ENCODE data around the gene HHATL. TPM values are rescaled to one million over a fixed set of nuclear protein-coding genes. Genes with fewer than 3 reads are reported as not detected.

The HHATL gene
- total RNA-seq, 1 experiment from 2014 or later = not detected

DNA sequence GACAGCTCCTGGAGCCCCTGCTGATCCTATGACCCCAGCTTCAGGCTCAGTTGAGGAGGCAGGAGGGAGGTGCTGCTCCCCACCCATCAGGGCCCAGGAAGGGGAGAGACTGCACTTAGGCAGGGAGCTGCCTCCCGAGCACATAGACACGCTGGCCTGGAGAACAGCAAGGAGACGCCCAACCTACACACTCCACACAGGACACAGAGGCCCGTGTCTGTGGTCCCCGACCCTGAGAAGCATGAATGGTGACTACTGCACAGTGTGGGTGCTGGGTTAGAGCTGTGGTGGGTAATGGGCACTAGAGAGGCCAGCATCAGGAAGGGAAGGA lies 1.1 kb upstream of the HHATL start:
- in situ Hi-C loops (cut with HindIII; ENCODE audit: low sequenced_read_pairs) = no loop called here
- DNase-seq (ENCODE audit: low spot score) = no peak

GRCh38 chr3:42702982-42703694 lies 540 bp upstream of the HHATL start:
- in situ Hi-C loops (cut with HindIII; ENCODE audit: low sequenced_read_pairs) = no loop called here
- no peak for DNase-seq (ENCODE audit: low spot score)

DNA sequence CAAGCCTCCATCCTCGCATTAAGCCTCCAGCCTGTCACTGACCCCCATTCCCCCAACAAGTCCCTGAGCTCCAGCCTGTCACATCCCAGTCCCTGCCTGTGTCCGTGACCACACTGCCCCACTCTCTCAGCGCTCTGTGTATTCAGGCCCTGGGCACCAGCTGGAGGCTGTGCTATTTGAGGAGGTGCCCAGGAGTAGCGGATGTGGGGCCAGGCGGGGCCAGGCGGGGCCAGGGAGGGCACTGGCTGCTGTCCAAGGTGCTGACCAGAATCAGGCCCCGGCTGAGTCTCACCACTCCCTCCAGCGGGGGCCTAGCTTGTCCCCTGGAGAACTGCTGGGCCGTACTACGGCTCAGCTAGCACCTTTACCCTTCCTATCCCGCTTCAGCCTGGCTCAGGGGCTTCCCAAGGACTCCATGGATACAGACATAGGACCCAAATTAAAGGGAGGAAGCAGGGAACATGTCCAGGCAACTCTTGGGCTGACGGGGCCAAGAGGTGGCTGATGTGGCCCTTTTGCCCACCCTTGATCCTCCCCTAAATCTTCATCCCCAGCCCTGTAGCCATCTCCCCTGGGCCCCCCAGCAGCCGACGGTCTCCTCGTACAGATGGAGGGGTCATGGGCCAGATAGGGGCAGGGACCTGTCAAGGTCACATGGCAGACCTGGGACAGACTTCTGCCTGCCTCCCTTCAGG lies 1.1 kb downstream of the HHATL start:
- DNase-seq (ENCODE audit: low spot score) = peak; percentile 65

GRCh38 chr3:42700366-42701288 lies 2.0 kb downstream of the HHATL start:
- in situ Hi-C loops (cut with HindIII; ENCODE audit: low sequenced_read_pairs) = no loop called here
- no peak for DNase-seq (ENCODE audit: low spot score)

More for the DNA sequence above, 1.1 kb downstream of the HHATL start:
- in situ Hi-C loops (cut with HindIII; ENCODE audit: low sequenced_read_pairs) = no loop called here

DNA sequence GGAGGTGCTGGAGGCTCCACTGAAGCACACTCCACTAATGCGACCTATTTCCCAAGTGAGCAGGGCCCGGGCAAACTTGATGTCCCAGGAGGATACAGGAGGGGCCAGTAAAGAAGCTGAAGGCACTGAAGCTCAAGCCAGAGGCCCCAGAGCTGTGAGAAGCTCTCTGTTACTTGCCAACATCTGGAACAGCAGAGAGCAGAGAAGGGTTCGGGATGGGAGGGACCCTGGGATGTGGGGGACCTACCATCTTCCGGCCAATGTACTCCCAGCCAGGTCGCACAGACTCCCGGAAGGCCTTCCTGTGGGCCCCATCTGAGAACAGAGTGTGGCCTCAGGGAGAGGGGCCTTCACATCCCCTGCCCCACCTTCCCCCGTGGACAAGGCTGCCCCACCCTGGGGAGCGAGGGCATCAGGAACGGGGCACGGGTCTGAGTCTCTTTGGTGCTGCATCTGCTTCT lies 3.1 kb downstream of the HHATL start:
- DNase-seq (ENCODE audit: low spot score) = no peak
- in situ Hi-C loops (cut with HindIII; ENCODE audit: low sequenced_read_pairs) = no loop called here

GRCh38 chr3:42698911-42699230 lies 3.7 kb downstream of the HHATL start:
- no peak for DNase-seq (ENCODE audit: low spot score)
- in situ Hi-C loops (cut with HindIII; ENCODE audit: low sequenced_read_pairs) = no loop called here

GRCh38 chr3:42698216-42698910 lies 4.2 kb downstream of the HHATL start:
- DNase-seq (ENCODE audit: low spot score) = no peak
- in situ Hi-C loops (cut with HindIII; ENCODE audit: low sequenced_read_pairs) = no loop called here

DNA sequence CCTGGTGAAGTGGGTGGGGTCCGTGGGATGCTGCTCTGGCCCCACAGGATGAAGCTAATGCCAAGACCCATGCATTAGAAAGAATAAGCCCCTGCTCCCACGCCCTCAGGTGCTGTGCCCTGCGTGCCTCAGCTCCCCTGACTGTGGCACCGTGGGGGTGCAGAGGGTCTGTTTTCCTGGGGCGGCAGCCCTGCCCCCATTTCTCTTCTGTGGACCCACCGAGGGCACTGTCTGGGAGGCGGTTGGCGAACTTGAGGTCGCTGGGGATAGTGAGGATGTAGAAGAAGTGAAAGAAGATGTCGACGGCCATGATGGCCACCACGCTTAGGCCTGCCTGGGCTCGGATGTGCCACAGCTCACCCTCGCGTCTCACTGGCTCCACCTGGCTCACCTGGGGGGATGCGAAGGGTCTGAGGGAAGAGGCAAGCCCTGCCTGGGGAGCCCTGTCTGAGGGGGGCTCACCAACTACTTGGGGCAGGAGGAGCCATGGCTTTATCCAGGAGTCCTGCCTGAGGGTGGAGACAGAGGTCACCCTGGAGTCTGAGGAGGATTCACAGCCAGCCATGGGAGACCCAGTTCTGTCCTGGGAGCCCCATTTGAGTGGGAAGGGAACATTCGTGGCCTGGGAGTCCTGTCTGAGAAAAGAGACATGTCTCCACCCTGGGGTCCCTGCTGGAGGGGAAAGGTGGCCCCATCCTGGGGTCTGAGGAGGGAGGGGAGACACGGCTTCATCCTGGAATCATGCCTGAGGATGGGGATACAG lies 5.1 kb downstream of the HHATL start:
- in situ Hi-C loops (cut with HindIII; ENCODE audit: low sequenced_read_pairs) = no loop called here
- DNase-seq (ENCODE audit: low spot score) = no peak

DNA sequence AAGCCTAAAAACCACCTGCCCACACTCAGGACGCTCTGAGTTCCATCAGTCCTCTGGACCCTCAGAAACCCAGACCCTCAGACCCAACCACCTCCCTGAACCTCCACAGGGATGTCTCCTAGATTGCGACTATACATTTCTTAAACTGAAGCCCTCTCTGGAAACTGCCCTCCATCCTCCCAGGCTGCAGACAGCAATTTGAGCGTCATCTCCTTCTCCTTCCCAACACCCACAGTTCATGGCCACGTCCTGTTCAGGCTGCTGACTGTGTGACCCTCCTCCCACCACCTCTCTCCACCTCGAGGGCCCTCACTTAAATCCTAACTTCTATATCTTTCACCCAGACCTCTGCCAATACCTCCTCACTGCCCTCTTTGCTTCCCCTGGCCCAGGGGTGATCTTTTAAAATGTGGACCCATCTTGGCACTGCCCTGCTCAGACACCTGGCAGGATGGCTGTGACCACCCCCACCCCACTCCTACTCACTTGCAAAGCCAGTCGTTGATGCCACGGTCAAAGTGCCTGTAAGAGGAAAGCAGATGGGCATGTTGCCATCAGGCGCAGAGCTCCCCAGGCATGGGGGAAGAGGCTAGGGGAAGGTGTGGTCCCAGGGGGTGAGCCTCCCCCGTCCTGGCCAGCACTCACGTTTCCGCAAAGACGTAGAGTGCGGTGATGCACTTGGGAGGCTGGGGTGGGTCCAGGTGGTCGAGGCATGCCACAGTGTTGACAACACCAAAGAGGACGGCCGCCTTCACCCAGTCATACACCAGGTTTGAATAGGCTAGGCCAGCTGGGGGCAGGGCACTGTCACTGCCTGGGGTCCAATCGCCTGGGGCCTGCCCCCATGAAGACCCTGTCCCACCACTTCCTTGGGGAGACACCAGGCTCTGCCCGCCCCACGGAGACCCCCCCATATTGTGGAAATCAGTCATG lies 6.0 kb downstream of the HHATL start:
- no peak for DNase-seq (ENCODE audit: low spot score)
- in situ Hi-C loops (cut with HindIII; ENCODE audit: low sequenced_read_pairs) = no loop called here

- in situ Hi-C loops (cut with HindIII; ENCODE audit: low sequenced_read_pairs) = no loop called here
- DNase-seq (ENCODE audit: low spot score) = no peak
Observed at GRCh38 chr3:42694366-42694765, 8.2 kb downstream of the HHATL start.

DNA sequence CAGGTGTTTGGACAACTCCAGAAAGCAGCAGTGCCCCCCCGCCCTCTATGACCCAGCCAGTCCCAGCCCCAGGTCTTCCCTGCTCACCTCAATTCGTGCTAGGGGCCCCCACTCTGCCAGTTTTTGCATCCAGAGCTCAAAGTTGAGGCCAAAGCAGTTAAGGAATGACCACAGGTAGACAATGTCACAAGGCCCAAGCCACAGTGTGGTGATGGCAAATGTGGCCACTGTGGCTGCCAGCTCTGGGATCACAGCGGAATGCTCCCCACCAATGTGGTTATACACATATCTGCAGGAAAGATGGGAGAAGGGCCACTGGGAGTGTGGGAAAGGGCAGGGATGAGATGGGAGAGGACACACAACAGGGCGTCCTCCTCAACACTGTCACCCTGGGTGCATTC lies 9.1 kb downstream of the HHATL start:
- in situ Hi-C loops (cut with HindIII; ENCODE audit: low sequenced_read_pairs) = no loop called here
- no peak for DNase-seq (ENCODE audit: low spot score)

GRCh38 chr3:42692667-42693529 lies 9.7 kb downstream of the HHATL start:
- in situ Hi-C loops (cut with HindIII; ENCODE audit: low sequenced_read_pairs) = no loop called here
- DNase-seq (ENCODE audit: low spot score) = no peak

DNA sequence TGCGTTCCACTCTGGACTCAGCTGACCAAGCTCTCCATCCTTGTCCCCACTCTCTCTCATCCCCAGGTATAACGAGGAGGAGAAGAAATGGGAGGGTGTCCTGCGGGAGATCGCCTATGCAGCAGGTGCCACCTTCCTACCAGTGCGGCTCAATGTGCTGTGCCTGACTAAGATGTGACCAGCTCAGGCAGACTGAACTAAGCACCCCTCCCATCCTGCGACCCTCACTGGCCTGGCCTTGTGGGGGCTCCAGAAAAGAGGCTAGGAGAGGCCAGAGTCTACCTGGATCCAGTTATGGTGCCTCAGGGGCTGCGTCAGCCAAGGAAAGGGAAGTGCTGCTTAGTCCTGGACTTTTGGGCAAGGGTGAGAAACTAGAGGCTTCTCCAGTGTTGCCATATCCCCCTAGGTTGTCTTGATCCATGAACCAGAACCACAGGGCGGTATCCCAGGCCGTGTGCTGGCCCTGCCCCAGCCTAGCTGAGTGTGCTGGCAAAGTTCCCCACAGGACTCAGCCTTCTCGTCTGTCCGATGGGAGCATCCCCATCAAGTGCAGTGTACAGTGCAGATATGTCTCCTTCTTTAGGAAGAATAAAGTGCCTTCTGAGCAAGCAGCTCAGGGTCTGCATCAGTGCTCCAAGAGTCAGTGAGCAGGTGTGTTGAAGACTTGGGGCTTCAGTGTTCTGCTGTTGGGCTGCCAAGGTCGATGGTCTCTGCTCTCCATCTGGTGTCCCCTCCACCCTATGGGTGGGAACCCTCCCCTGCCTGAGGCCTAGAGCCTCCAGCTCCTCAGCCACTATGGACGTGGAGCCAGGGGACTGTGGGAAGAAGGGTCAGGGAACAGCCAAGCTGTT lies 10.6 kb downstream of the HHATL start:
- in situ Hi-C loops (cut with HindIII; ENCODE audit: low sequenced_read_pairs) = no loop called here
- DNase-seq (ENCODE audit: low spot score) = no peak

DNA sequence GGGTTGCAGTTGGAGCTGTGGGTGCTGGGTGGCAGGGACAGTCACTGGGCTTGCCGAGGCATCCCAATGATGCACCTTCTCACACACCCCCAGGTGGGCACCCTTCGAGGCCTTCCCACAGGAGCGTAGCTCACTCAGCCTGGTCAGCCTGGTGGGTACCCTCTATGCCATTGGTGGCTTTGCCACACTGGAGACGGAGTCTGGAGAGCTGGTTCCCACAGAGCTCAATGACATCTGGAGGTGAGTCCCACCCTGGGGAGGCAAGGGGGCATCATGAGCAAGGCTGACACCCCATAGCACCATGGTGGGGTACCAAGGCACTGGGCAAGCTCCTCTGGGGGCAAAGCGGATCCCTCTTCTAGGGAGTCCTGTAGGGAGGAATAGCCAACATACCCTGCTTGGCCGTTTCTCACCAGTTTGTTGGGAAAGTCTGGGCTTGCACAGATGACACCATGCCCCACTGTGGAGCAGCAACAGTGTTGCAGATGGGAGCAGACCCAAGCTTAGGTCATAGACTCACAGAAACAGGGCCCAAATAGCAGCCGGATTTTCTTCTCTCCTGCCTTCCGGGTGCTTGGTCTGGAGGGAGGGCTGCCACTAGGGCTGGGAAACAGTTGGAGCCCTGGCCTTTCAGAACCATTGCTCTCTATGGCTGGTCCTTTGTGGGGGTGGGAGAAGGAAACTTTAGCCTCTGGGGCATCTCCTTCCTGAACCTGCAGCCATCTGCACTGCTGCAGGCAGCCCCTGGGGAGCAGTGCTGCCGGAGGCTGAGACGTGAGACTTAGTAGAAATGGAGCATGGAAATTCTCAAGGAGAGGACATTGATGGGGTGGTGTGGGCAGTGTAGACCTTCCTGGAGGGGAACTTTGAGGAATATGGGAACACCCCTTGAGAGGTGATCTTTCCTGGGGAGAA lies 11.6 kb downstream of the HHATL start:
- no peak for DNase-seq (ENCODE audit: low spot score)
- in situ Hi-C loops (cut with HindIII; ENCODE audit: low sequenced_read_pairs) = no loop called here

DNA sequence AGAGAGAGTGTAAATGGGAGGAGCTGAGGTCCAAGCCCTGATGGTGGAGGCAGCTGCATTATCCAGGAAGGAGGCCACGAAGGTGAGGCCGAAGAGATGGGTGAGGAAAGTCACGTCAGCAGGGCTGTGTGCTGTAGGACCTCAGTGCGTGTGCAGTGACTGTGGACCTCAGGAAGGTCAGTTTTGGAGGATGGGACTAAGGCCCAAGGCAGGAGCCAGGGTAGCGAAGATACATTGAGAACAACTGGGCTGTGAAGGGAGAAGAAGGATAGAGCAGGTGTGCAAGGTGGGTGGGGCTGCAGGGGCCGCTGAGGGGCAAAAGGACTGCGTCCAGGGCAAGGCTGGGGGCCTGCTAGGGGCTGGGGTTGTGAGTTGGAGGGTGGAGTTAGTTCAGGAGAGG lies 12.4 kb downstream of the HHATL start:
- in situ Hi-C loops (cut with HindIII; ENCODE audit: low sequenced_read_pairs) = no loop called here
- DNase-seq (ENCODE audit: low spot score) = no peak
